Measurements from ENCODE around the gene ZNF396. TPM values are rescaled to one million over a fixed set of nuclear protein-coding genes. Genes with fewer than 3 reads are reported as not detected.

The ZNF396 gene
- total and polyA plus RNA-seq, 9 of the 15 experiments (the other 6 are each of a cell fraction or from before 2014, with no cell fraction given), result 0.73 to 2.3 (median 1.9) TPM

DNA sequence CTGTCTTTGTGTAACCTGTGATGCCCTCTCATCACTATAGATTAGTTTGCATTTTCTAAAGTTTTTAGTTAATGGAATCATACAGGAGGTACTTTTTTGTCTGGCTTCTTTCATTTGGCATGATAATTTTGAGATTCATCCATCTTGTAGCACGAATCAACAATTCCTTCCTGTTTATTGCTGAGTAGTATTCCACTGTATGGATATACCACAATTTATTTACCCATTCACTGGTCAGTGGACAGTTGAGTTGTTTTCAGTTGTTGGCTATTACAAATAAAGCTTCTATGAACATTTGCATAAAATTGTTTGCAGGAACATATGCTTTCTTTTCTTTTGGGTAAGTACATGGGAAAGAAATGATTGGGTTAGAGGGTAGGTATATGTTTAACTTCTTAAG is 40.1 kb upstream of the ZNF396 start (continued):
- TF ChIP-seq RFX1 (IDR thresholded peaks at IDR 0.05) (no peak), GABPB2 (CRISPR knock-in tag; conservative IDR thresholded peaks at IDR 0.05) (no peak), ETS2 (tag; IDR thresholded peaks at IDR 0.05; ENCODE audit: borderline replicate concordance, poor library complexity, severe bottlenecking) (no peak), MAFF (IDR thresholded peaks at IDR 0.05; ENCODE audit: low read length) (no peak), ZNF561 (CRISPR knock-in tag; conservative IDR thresholded peaks at IDR 0.05) (no peak), TCF3 (CRISPR knock-in tag; IDR thresholded peaks at IDR 0.05) (no peak), NFE2L1 (tag; IDR thresholded peaks at IDR 0.05; ENCODE audit: borderline replicate concordance, low read depth) (no peak), KAT2B (IDR thresholded peaks at IDR 0.05; ENCODE audit: low read depth, low read length) (no peak), CEBPB (tag; IDR thresholded peaks at IDR 0.05) (no peak), RB1 (IDR thresholded peaks at IDR 0.05; ENCODE audit: low read depth) (no peak), KDM1A (IDR thresholded peaks at IDR 0.05) (0 out of 4 replicates have a peak, but pooled peaks of 1 of the 2 experiments have one; percentile 13), POLR2H (tag; IDR thresholded peaks at IDR 0.05; ENCODE audit: low read depth) (no peak), CHD1 (IDR thresholded peaks at IDR 0.05; ENCODE audit: low read length) (no peak), ZNF146 (CRISPR knock-in tag; IDR thresholded peaks at IDR 0.05; ENCODE audit: unreplicated experiment) (peak; percentile 92), EGR1 (conservative IDR thresholded peaks at IDR 0.05) (no peak), POLR2AphosphoS2 (IDR thresholded peaks at IDR 0.05; ENCODE audit: low read length) (no peak), MBD2 (IDR thresholded peaks at IDR 0.05; ENCODE audit: borderline replicate concordance, low read depth) (no peak), CXXC5 (CRISPR knock-in tag; IDR thresholded peaks at IDR 0.05) (no peak), MIER1 (IDR thresholded peaks at IDR 0.05; ENCODE audit: low read depth) (no peak), RBM25 (IDR thresholded peaks at IDR 0.05; ENCODE audit: low read depth, low read length, severe bottlenecking) (peak; percentile 91), XRCC5 (IDR thresholded peaks at IDR 0.05; ENCODE audit: low read depth, low read length) (no peak), ADNP (tag; IDR thresholded peaks at IDR 0.05) (peak; percentile 51; the same call in 1 of the 2 replicates), ZNF174 (CRISPR knock-in tag; IDR thresholded peaks at IDR 0.05) (no peak)
- TF ChIP-seq, protein P1, sequence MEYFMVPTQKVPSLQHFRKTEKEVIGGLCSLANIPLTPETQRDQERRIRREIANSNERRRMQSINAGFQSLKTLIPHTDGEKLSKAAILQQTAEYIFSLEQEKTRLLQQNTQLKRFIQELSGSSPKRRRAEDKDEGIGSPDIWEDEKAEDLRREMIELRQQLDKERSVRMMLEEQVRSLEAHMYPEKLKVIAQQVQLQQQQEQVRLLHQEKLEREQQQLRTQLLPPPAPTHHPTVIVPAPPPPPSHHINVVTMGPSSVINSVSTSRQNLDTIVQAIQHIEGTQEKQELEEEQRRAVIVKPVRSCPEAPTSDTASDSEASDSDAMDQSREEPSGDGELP (CRISPR knock-in tag; IDR thresholded peaks at IDR 0.05; ENCODE audit: borderline replicate concordance), result no peak
- TF ChIP-seq, protein P2, sequence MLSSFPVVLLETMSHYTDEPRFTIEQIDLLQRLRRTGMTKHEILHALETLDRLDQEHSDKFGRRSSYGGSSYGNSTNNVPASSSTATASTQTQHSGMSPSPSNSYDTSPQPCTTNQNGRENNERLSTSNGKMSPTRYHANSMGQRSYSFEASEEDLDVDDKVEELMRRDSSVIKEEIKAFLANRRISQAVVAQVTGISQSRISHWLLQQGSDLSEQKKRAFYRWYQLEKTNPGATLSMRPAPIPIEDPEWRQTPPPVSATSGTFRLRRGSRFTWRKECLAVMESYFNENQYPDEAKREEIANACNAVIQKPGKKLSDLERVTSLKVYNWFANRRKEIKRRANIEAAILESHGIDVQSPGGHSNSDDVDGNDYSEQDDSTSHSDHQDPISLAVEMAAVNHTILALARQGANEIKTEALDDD (IDR thresholded peaks at IDR 0.05), result no peak

All from K562 (cell line).